GM12878 (cell line): ENCODE measurements around the gene ZNF71. TPM values are rescaled to one million over a fixed set of nuclear protein-coding genes. Genes with fewer than 3 reads are reported as not detected.

Source experiments
- ATAC-seq: fragments of 200-7000 bp; cut with Tn5 transposase; 3 replicates; pipeline ENCODE4 v1.9.1; 2020; ENCODE audit warnings: mild to moderate bottlenecking, moderate library complexity
- BruUV-seq: library from RNA; stranded (reverse); fragments of 400-500 nt; replicated peaks from 2 replicates; lab custom pipeline; 2021; lab: Mats Ljungman, UMichigan
- CTCF ChIA-PET: fragments of 300-600 bp; sonication (Branson Sonifier 250); formaldehyde crosslinking; extraction: SDS; loops from one replicate; lab custom pipeline; 2021; ENCODE audit warnings: inconsistent platforms; lab: Yijun Ruan, JAX
- POLR2A ChIA-PET: fragments of 350-600 bp; formaldehyde crosslinking; extraction: SDS; loops from one replicate; lab custom pipeline; 2021; ENCODE audit warnings: inconsistent platforms; lab: Charles Lee
- RAD21 ChIA-PET: fragments of 300-600 bp; sonication (Branson Sonifier 250); formaldehyde crosslinking; loops from one replicate; lab custom pipeline; 2023; ENCODE audit warnings: antibody characterized with exemption; ENCODE audit not compliant: unreplicated experiment; lab: Charles Lee
- SMC1A ChIA-PET: fragments of 300-600 bp; sonication (Branson Sonifier 250); formaldehyde crosslinking; loops from one replicate; lab custom pipeline; 2023; ENCODE audit not compliant: unreplicated experiment, uncharacterized antibody; lab: Charles Lee
- DNase-seq: peaks from one replicate; pipeline ENCODE4 v3.0.0-alpha.2; 2011; ENCODE audit warnings: low read depth, low spot score
- FAIRE-seq: peaks from 3 replicates; lab custom pipeline; 2011; peaks lifted over from hg19 to GRCh38; lab: Jason Lieb, UNC
- H2AFZ ChIP-seq: 2 replicates; pipeline ENCODE4 v1.6.0; 2011; ENCODE audit warnings: low read depth, low read length, control low read depth; ENCODE audit not compliant: control insufficient read depth
- H3K27ac ChIP-seq: 2 replicates; pipeline ENCODE4 v1.5.1; 2011; ENCODE audit warnings: control low read depth; ENCODE audit not compliant: control insufficient read depth, insufficient read depth
- H3K27me3 ChIP-seq, 2 experiments: replicated peaks in 1 of 2; 2 replicates each; pipeline versions ENCODE4 v1.6.0 to v1.6.1; 2011; ENCODE audit warnings: low read length in 1 of 2; ENCODE audit not compliant: control insufficient read depth in 2 of 2, insufficient read depth in 2 of 2
- H3K36me3 ChIP-seq, 2 experiments: 2 replicates each; pipeline ENCODE4 v1.5.1; 2011; ENCODE audit warnings: low read length in 1 of 2; ENCODE audit not compliant: control insufficient read depth in 2 of 2, insufficient read depth in 2 of 2
- H3K4me1 ChIP-seq: 2 replicates; pipeline ENCODE4 v1.6.1; 2011; ENCODE audit warnings: mild to moderate bottlenecking, low read length, moderate library complexity, mixed read lengths; ENCODE audit not compliant: control insufficient read depth, insufficient read depth
- H3K4me2 ChIP-seq: 2 replicates; pipeline ENCODE4 v1.6.0; 2011; ENCODE audit warnings: control low read depth; ENCODE audit not compliant: control insufficient read depth, insufficient read depth
- H3K4me3 ChIP-seq: fragments of 200-600 bp; sonication (generic); 2 replicates; pipeline ENCODE4 v1.5.1; 2016
- H3K79me2 ChIP-seq: 2 replicates; pipeline ENCODE4 v1.6.0; 2011; ENCODE audit warnings: low read length; ENCODE audit not compliant: control insufficient read depth, insufficient read depth
- H3K9ac ChIP-seq: 2 replicates; pipeline ENCODE4 v1.8.0; 2011; ENCODE audit warnings: low read length, control low read depth, mixed read lengths; ENCODE audit not compliant: control insufficient read depth, insufficient read depth
- H3K9me3 ChIP-seq: replicated peaks from 3 replicates; pipeline ENCODE4 v1.5.1; 2011; ENCODE audit warnings: mild to moderate bottlenecking, low read length; ENCODE audit not compliant: control insufficient read depth, insufficient read depth
- H4K20me1 ChIP-seq: 2 replicates; pipeline ENCODE4 v1.6.0; 2011; ENCODE audit not compliant: control insufficient read depth, insufficient read depth
- BCL11A ChIP-seq: IDR thresholded peaks from 2 replicates; pipeline ENCODE4 v1.6.1; 2011; ENCODE audit warnings: low read depth, low read length
- CHD2 ChIP-seq: IDR thresholded peaks from 2 replicates; pipeline ENCODE4 v1.6.1; 2011; ENCODE audit warnings: low read depth, low read length, improper control_type of control experiment, borderline replicate concordance
- HCFC1 ChIP-seq: fragments of 150-350 bp; IDR thresholded peaks from 2 replicates; pipeline ENCODE4 v1.6.1; 2014; ENCODE audit warnings: low read length
- HSF1 ChIP-seq: fragments of 150-350 bp; IDR thresholded peaks from 2 replicates; pipeline ENCODE4 v1.6.1; 2014; ENCODE audit warnings: mild to moderate bottlenecking, low read depth, low read length
- IRF3 ChIP-seq: fragments of 450-650 bp; IDR thresholded peaks from 2 replicates; pipeline ENCODE4 v1.6.1; 2014; ENCODE audit warnings: mild to moderate bottlenecking
- PAX5 ChIP-seq: IDR thresholded peaks from 2 replicates; pipeline ENCODE4 v1.6.1; 2011; ENCODE audit warnings: low read depth, low read length, borderline replicate concordance
- POLR2A ChIP-seq: IDR thresholded peaks from 2 replicates; pipeline ENCODE4 v1.6.1; 2011; ENCODE audit warnings: low read depth, mild to moderate bottlenecking, low read length
- POLR2AphosphoS2 ChIP-seq: IDR thresholded peaks from 2 replicates; pipeline ENCODE4 v1.6.1; 2011; ENCODE audit warnings: low read depth, mild to moderate bottlenecking, low read length, improper control_type of control experiment, moderate library complexity
- RAD21 ChIP-seq: IDR thresholded peaks from 2 replicates; pipeline ENCODE4 v1.6.1; 2011; ENCODE audit warnings: mild to moderate bottlenecking, low read depth, low read length, moderate library complexity; ENCODE audit not compliant: insufficient read depth
- RB1 ChIP-seq: fragments of 450-650 bp; formaldehyde crosslinking; IDR thresholded peaks from 2 replicates; pipeline ENCODE4 v1.6.1; 2017; ENCODE audit warnings: mild to moderate bottlenecking, borderline replicate concordance
- RBBP5 ChIP-seq: fragments of 200-600 bp; sonication (generic); conservative IDR thresholded peaks from 2 replicates; pipeline ENCODE4 v1.6.1; 2016
- RELA ChIP-seq: fragments of 450-650 bp; IDR thresholded peaks from 2 replicates; pipeline ENCODE4 v1.8.0; 2014; ENCODE audit warnings: borderline replicate concordance; ENCODE audit not compliant: partially characterized antibody
- RELB ChIP-seq: fragments of 450-650 bp; IDR thresholded peaks from 2 replicates; pipeline ENCODE4 v1.6.1; 2017; ENCODE audit warnings: low read depth, mild to moderate bottlenecking, moderate library complexity
- RUNX3 ChIP-seq: IDR thresholded peaks from 2 replicates; pipeline ENCODE4 v1.6.1; 2012; ENCODE audit warnings: low read length, inconsistent platforms
- SKIL ChIP-seq: fragments of 450-650 bp; IDR thresholded peaks from 2 replicates; pipeline ENCODE4 v1.6.1; 2017; ENCODE audit warnings: mild to moderate bottlenecking, low read depth, inconsistent platforms; ENCODE audit not compliant: poor library complexity, severe bottlenecking
- STAT1 ChIP-seq: fragments of 450-650 bp; conservative IDR thresholded peaks from 2 replicates; pipeline ENCODE4 v1.6.1; 2014; ENCODE audit warnings: antibody characterized with exemption, mild to moderate bottlenecking
- TARDBP ChIP-seq: IDR thresholded peaks from 2 replicates; pipeline ENCODE4 v1.6.1; 2016; ENCODE audit warnings: borderline replicate concordance
- YY1 ChIP-seq: IDR thresholded peaks from 2 replicates; pipeline ENCODE4 v1.6.1; 2011; ENCODE audit warnings: low read depth, mild to moderate bottlenecking, low read length
- ZBED1 ChIP-seq: IDR thresholded peaks from 2 replicates; pipeline ENCODE4 v1.6.1; 2016; ENCODE audit warnings: borderline replicate concordance
- WGBS: methylation state at CpG from one replicate; pipeline ENCODE4 v1.1.6; 2016; ENCODE audit warnings: low lambda C conversion rate; ENCODE audit not compliant: insufficient replicate concordance, insufficient coverage; ENCODE audit errors: missing lambda C conversion rate; 5-methylcytosine and 5-hydroxymethylcytosine counted together
- in situ Hi-C: fragments of 300-500 bp; cut with MboI; formaldehyde crosslinking; loops from 9 replicates; pipeline ENCODE4 v1.14.3; 2018; ENCODE audit warnings: mixed read lengths
- intact Hi-C: fragments of 100-400 bp; cut with micrococcal nuclease; formaldehyde crosslinking; loops from one replicate; pipeline ENCODE4 v1.14.2; 2022; ENCODE audit not compliant: unreplicated experiment
- polyA plus RNA-seq, 11 experiments: library from polyadenylated mRNA; depleted of rRNA in 4 of 11; unstranded in 6 of 11; stranded (reverse) in 5 of 11; fragments of >200 nt; fragmentation: Nextera tagmentation in 4 of 11; fragmentation: Illumina TruSeq in 1 of 11; extraction: Ambion mirVana in 4 of 11; extraction: Trizol in 1 of 11; gene quantifications; 1 replicate in 1 of 11; 2 replicates in 10 of 11; pipeline versions ENCODE4 v1.2.1 to v1.2.3, GENCODE V29; 2011 to 2016; ENCODE audit warnings: inconsistent platforms in 2 of 11, missing spikeins in 2 of 11, low read depth in 1 of 11
- total RNA-seq, 4 experiments: library from RNA; depleted of rRNA in 3 of 4; stranded (reverse); fragments of >200 nt in 3 of 4; fragmentation: Illumina TruSeq in 1 of 4; extraction: Trizol in 1 of 4; gene quantifications; 2 replicates each; pipeline versions ENCODE4 v1.2.1 to v1.2.3, GENCODE V29; 2013 to 2021

ZNF71 gene
- total and polyA plus RNA-seq, 10 of the 15 experiments (the other 5 are each of a cell fraction or from before 2014, with no cell fraction given): 0.48 to 5.7 (median 3.5) TPM

- Histone ChIP-seq H3K4me2 (no peak overlapping the region), H3K4me3 (no peak overlapping the region), H2AFZ (no peak overlapping the region), H3K9ac (no peak overlapping the region), H3K27ac (no peak overlapping the region), H3K9me3 (peaks cover 3% of the 10 kb centered on the region; the same call in 2 of the 3 replicates), H3K36me3 (no peaks in the 10 kb centered on the region), H3K27me3 (no peaks in the 10 kb centered on the region), H3K79me2 (peaks cover 2% of the 10 kb centered on the region; the same call in 1 of the 2 replicates), H4K20me1 (no peaks in the 10 kb centered on the region), H3K4me1 (no peaks in the 10 kb centered on the region; the same call in 1 of the 2 replicates)
- no peak for FAIRE-seq
- ChIA-PET SMC1A (no interaction called here), POLR2A (no interaction called here), CTCF (no interaction called here), RAD21 (no interaction called here)
- DNase-seq: no peak
- in situ Hi-C loops (no loop called here), intact Hi-C loops (no loop called here)
- no peak for TF ChIP-seq POLR2A
- TF ChIP-seq TARDBP: no peak
- TF ChIP-seq SKIL: no peak
- TF ChIP-seq POLR2AphosphoS2: no peak
- TF ChIP-seq YY1: no peak
- no peak for TF ChIP-seq PAX5
- TF ChIP-seq RB1: no peak
- no peak for TF ChIP-seq RELA
- no peak for TF ChIP-seq RAD21
- TF ChIP-seq STAT1: no peak
- TF ChIP-seq RBBP5: no peak
- no peak for TF ChIP-seq HCFC1
- no peak for TF ChIP-seq ZBED1
- TF ChIP-seq RELB: no peak
- TF ChIP-seq RUNX3: no peak
- TF ChIP-seq CHD2: no peak
- no peak for TF ChIP-seq HSF1
- TF ChIP-seq IRF3: no peak
- TF ChIP-seq BCL11A: no peak
- BruUV-seq: no TSS peak
- no peak for ATAC-seq
- 88% methylated on average over 4 of the region's 4 CpGs for WGBS
Observed at GRCh38 chr19:56597696-56598095, 2.6 kb downstream of the ZNF71 start.
